Stimulated activated CD4-positive, alpha-beta T cell treated with anti-CD3 and anti-CD28 coated beads, Interleukin-15, amount 100 ng/mL, for 24 hours (primary cell): Measurements from ENCODE around the gene VIT.
"Not testable (repeated sequence)": the region's sequence is repeated elsewhere in the genome, so short reads cannot be mapped to it uniquely, and the experiment has no call there.

Experiments
- DNase-seq: peaks from one replicate; pipeline ENCODE4 v3.0.0-alpha.2; 2020

Gene VIT

DNA sequence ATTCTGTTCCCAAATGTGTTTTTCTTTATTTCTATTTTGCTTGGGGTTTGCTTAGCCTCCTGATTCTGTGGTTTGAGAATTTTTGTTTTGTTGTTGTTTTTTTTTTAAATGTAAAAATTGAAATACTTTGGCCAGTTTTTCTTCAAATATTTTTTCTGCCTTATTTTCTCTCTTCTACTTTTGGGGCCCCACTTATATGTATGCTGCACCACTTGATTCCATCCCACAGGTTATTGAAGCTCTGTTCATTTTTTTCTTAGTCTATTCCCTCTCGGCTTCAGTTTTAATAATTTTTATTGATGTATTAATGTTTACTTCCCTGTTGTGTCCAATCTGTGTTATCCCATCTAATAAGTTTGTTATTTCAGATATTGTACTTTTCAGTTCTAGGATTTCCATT, 17.7 kb upstream of the VIT start:
- no peak for DNase-seq

DNA sequence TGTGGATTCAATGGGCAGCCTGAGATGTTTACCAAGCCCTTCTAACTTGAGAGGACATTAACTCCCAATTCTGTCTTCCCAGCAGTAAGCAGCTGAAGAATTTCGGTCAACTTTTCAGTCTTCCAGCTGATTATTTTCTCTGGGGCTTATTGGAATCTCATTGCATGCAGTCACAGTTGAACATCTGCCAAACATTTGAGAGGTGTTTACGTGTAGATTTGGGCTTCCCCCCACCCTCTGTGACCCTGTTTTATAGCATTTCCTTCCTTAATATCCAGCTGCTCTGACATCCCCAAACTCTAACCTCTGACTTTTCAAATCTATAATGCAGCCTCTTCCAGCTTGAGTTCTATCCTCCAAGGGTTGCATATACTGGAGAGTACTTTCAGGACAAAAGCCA, 16.5 kb upstream of the VIT start:
- no peak for DNase-seq

DNA sequence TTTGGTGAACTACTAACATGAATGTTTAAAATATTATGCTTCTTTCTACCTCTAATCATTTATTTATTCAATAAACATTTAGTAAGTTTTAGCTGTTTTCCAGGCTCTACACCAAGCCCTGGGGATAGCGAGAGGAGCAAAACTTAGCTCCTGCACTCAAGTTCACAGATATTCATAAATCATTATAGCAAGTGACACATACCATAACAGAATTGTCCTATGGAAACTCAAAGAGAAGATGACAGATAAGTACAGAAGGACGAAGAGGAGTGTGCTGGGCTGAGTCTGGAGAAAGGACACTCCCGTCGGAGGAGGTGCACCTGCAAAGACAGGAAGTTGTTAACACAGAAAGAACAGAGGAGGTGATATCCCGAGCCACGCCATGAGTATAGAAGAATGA, 13.9 kb upstream of the VIT start:
- DNase-seq, result no peak

DNA sequence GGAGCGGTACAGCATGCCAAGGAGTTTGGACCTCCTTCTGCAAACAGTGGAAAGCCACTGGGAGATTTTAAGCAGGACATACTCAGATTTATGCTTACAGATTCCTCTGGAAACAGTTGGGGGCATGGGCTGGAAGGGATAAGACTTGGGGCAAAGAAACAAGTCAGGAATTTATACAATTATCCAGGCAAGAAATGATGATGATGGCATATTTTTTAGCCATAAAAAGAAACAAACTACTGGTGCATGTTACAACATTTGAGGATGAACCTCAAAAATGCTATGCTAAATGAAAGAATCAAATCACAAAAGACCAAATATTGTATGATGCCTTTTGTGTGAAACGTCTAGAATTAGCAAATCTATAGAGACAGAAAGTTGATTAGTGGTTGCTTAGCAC, 13.5 kb upstream of the VIT start:
- no peak for DNase-seq

DNA sequence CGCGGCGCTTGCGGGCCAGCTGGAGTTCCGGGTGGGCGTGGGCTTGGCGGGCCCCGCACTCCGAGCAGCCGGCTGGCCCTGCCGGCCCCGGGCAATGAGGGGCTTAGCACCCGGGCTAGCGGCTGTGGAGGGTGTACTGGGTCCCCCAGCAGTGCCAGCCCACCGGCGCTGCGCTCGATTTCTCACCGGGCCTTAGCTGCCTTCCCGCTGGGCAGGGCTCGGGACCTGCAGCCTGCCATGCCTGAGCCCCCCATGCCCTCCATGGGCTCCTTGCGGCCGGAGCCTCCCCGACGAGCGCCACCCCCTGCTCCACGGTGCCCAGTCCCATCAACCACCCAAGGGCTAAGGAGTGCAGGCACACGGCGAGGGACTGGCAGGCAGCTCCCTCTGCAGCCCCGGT, 8.2 kb upstream of the VIT start:
- not testable (repeated sequence) for DNase-seq

DNA sequence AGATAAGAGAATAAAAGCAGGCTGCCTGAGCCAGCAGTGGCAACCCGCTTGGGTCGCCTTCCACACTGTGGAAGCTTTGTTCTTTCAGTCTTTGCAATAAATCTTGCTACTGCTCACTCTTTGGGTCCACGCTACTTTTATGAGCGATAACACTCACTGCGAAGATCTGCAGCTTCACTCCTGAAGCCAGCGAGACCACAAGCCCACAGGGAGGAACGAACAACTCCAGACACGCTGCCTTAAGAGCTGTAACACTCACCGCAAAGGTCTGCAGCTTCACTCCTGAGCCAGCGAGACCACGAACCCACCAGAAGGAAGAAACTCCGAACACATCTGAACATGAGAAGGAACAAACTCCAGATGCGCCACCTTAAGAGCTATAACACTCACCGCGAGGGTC, 7.5 kb upstream of the VIT start:
- not testable (repeated sequence) for DNase-seq

DNA sequence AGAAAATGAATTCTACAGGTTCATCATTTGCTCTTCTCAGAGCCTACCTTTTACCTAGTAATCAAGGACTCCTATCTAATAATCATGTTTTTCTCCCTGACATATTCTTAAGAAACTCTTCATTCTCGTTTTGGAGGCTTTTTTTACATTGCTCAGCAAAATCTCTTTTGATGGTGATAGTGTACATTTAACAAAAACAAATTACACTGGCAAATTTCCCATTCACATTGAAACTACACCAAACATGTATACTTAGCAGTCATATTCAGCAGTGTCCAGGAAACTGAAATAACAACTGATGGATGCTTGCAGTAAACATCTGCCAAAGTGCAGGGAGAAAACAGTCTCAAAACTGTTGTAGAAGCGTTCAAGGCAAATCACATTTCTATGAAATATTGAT, 4.4 kb upstream of the VIT start:
- DNase-seq, result no peak

DNA sequence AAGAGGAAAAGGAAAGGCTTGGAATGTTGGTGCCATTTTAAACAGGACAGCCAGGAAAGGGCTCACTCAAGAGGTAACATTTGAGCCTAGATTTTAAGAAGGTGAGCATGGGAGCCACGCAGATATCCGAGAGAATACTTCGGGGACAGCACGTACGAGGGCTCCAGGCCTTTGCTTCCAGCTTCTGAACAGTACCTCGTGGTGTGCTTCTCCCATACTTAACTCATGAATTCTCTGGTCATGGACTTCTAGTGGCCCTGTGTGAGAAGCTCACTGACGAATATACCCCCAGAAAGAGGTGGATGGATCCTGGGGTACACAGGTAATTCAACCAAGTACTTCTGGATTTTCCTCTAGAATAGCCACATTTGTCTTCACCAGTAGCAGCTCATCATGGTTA, 2.7 kb upstream of the VIT start:
- DNase-seq, result no peak

DNA sequence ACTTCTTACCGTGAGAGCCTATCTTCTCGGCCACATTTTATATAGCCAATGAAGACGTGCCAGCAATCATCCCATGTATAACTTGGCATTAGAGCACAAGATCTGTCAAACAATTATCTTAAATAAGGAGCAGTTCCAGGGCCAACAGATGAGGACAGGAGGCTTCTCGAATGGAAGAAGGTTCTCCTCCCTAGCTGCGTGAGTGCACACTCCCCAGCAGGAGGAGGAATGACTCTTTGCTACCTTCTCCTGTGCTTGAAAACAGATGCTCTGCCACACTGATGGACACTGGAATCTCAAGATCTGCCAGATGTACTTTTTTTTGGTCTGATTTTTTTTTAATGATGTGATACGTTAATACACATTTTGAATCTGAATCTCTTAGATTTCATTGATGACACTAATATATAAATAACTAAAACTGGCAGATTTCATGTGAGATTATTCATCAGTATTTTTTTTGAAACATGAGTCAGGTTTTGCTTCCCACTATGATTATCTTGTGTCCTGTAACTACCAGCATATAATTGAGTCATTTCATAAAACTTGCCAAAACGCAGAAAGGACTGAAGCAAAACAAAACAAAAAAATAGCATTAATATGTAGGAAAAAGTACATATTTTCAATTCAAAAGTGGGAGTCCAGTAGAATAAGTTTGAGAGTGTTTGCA, 626 bp upstream of the VIT start:
- no peak for DNase-seq

DNA sequence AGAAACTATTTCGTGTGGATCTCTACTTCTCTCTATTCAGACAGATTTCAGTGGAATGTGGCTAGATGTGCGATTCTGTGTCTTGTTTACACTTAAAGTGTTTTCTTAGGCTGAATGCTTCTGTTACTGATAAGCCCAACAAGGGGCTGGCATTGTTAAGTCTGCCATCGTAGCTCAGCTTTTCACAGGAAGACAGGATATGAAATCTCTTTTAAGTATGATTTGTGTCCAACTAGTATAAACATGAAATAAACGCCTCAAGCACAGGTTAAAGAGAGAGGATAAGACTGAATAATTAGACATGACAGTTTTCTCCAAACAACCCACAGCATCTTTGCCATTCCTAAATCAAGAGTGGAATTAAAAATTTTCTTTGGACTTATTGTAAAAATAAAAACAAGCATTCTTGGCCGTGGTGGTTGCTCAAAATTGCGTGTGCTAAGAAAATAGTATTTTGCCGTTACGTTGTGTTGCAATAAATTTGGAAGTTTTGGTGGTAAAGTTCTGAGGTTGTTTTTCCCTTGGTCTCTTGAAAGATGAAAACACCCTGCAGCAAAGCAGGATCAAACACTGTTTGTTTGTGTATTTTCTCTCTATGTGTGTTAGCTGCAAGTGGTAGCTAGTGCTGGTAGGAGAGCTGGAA, 1.0 kb downstream of the VIT start:
- DNase-seq, result no peak

DNA sequence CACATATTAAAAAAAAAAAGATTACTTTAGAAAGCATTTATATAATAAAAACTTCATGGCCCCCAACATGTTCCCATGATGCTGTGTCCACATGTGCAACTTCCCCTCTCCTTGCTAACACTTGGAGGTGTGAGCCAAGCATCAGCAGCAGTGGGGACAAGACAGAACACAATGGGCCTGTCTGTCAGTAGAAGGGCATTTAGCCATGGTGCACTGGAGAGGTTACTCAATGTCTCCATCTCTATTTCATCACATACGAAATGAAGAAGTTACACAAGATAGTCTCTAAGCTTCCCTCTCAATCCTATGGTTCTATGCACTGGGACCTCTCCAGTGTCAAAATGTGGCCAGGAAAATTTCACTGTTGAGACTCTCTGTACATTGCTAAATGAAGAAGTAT, 2.5 kb downstream of the VIT start:
- DNase-seq, result no peak

DNA sequence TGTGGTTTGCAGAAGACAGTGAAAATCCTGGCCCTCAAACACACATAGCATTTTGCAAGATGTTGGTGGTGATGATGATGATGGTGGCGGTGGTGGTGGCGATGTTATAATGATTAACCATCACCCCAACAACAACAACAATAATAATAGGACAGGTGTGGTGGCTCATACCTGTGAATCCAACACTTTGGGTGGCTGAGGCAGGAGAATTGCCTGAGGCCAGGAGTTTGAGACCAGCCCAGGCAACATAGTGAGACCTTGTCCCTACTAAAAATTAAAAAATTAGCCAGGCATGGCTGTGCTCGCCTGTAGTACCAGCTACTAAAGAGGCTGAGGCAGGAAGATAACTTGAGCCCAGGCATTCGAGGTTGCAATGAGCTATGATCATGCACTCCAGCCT, 3.8 kb downstream of the VIT start:
- DNase-seq, result no peak

DNA sequence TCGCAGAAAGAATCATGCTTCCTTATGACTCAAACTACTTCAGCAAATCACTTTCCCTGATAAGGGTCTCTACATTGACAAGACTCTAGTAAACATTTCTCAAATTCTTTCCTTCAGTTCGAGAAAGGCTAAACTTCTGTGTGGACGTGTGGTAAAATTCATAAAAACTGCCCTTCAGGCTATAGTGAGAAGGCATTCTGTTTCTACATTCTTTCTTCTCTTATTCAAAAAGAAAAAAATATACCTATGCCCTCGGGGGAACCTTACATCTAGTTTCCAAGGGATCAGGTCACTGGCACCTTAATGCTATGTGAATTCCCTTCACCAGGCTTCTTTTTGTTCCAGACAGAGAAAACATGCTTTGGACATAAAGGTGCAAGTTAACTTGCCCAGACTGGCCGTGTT, 4.9 kb downstream of the VIT start:
- DNase-seq, result no peak

DNA sequence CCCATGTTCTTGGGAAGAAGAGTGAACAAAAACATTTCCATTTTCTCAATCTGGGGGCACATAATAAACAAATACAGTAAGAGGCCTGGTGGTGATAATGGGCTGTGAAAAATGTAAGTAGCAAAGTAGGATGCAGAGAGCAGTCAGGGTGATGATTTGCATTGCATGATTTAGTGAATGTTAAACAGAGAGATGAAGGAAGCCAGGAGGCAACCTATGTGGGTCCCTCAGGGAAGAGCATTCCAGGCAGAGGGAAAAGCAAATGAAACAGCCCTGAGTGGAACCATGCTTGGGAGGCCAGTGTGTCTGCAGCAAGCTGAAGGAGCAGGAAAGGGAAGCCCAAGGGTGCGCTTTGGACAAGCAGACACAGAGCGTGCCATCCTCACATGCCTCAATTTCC, 5.4 kb downstream of the VIT start:
- DNase-seq, result no peak

DNA sequence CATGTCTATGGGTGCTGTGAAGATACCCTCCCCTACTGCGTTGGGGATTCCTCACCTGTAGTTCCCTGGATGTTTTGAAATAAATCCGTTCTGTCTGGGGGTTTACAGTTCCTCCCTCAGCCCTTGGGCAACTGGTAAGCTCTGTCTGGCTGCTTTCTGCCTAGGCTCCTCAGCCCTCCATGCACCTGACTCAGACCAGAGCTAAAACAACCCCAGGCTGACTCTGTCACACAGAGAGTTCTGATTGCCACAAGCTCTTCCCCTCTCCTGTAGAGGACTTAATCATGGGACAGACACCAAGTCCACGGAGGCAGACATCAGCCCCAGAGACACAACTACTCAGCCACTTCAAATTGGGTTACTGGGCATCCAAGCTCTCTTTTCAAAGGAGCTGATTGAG, 6.3 kb downstream of the VIT start:
- DNase-seq, result no peak

DNA sequence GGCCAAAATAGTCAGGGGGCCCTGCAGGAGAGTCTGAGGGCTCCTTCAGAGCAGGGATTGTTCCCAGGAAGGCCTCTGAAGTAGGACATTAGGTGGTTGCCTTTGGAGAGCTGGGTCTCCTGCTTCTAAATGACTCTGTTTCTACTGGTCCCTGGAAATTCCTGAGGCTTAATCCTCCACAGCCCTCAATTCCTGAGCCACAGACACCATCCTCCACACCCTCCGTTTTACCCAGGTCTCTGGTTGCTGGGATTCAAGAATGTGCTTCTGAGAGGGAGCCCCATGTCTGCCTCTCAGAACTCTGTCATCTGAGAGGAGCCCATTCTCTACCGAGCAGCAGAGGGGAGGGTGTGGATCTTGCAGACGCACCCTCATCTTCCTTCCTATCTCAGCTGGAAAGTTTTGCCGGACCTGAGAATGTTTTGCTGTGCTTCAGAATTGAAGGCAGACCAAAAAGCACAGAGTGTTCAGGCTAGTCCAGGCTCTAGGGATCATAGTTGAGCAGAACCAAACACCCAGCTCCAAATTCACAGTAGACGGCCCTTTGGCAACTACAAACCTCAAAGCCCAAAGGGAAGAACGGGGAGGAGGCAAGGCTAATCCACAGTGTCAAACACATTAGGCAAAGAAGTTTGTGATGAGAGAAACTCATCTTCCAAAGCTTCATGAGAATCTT, 8.1 kb downstream of the VIT start:
- no peak for DNase-seq

DNA sequence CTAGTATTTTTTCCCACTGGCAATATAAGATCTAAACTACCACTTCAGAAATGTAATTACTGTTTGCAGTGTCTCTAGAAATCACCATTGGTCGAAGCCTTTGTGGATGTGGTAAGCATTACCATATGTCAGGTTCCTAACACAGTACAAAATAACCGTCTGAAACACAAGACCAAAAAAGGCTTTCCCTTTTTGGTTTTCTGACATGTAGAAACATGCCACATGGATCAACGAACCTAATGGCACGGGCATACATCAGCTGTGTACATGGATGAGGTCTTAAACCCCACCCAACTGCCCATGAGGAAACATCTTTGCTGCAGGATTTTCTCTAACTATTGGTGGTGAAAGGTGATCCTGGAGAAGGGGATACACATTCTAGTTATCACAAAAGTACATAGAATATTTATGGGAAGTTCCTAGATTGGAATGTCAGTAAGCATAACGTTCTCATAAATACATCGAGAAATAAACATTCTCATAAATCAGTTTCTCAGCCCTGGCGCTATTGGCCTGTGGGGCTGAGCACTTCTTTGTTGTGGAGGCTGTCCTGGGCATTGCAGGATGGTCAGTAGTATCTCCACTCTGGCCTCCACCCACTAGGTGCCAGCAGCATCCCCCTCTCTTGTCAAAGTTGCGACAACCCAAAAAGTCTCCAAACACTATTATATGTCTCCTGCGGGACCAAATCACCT, 9.0 kb downstream of the VIT start:
- no peak for DNase-seq

DNA sequence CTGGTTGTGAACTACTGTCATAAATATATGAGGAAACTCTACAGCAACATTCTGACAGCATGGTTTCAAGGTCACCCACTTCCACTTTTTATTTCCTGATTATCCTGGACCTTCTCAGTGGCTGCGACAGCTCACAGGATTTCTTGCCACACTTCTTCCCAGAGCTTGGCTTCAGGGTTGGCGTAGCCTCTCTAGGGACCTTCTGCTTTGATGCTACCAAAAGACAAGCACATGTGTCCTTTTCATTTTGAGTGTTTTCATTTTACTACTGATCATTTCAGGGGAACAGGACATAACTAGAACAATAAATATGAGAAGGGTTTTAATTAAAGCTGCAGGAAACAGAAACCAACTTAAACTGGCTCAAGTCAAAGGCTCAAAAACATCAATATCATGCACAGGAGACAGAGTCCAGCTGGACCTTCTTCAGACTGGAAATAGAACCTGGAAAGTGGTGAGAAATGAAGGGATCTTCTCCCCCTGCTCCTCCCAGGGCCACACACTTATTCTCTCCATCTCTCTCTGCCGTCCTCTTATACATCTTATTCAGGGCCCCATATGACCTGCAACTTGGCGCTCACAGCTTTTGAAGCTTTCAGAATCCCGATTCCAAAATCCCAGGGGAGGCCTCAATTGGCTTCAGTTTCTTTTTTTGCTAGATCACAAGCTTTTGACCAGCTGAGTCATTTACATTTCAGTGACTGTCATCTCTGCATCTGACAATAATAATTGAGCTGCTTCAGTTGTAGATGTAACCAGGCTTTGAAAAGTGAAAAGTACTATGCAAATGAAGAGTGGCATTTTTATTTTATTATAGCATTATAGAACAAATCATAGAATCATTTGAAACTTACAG, 9.7 kb downstream of the VIT start:
- DNase-seq, result no peak

DNA sequence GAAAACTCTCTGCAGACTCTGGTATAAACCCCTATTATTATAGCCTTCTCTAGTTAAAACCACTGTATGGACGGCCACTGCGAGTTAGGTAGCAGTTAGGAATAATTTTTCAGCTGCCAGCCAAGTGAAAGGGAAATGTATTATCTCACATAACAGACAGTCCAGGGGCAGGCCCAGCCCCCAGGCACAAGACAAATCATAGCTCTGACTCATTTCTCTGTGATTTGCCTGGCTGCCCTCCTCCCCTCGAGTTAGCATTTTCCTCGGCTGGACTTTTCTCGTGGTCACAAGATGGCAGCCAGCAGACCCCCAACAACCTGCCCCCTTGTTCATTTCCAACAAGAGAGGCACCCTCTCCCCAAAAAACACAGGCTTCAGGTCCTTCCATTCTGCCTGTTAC, 10.5 kb downstream of the VIT start:
- no peak for DNase-seq

DNA sequence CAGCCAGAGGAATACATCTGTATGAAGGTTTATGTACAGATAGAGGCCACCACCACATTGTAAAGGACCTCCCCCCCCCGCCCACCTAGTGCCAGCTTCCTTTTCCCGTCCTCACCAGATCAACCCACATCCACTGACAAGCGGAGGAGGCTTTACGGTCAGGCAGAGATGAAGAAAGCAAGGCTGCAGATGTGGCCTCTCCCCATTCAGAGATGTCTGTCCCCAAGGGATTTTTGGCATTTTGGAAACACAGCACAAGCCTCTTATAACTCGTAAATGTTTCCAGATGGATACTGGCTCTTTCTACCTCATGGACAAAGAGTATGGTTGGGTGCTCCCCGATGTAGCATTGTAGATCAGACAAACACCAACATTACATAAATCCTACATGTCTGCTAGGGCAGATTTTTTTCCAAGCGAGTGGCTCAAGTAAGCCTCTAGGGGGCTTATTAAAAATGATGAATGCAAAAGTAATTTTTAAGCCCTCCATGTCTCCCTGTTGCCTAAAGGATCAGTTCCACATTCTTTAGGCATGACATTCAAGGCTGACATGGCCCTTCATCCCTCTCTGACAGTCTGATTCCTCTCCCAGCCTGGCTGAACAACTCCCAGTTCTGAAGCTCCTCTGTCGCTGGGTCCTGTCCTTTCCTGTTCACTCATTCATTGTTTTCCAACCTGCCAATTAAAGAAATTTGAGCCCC, 11.7 kb downstream of the VIT start:
- DNase-seq, result no peak

DNA sequence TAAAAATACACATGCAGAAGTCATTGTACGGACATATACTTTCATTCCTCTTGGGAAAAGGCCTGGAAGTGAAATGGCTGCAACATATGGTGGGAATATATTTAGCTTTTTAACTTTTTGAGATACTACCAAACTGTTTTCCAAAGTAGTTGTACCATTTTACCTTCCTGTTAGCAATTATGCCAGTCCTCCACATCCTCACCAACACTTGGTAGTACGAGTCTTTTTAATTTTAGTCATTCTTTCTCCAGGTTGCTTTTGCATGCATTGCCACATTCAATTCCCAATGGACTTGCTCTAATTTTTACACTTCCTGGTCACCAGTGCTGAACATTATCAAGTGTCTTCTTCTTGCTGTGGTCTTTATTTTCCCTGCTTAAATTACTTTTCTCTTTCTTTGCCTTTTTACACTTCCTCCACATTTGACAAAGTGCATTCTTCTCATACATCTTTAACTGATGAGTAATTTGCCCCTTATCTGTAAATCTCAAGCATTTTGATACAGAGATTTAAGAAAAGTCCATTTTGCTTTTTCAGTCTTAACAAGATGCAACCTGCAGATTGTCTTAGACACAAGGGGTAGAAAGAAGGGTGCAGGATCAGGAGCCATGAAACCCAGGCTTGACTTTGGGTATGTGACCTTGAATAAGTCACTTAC, 14.5 kb downstream of the VIT start:
- no peak for DNase-seq
